KMS-11 (cell line): ENCODE data around the gene MAT1A.

Experiments used
- H2AFZ ChIP-seq: fragments of 200-600 bp; sonication (generic); 2 replicates; pipeline ENCODE4 v1.6.1; 2016; ENCODE audit warnings: antibody characterized with exemption, mixed run types, low read depth
- H3K27ac ChIP-seq: fragments of 200-600 bp; sonication (generic); 2 replicates; pipeline ENCODE4 v1.6.1; 2016; ENCODE audit warnings: mild to moderate bottlenecking, mixed run types
- H3K27me3 ChIP-seq: fragments of 200-600 bp; sonication (generic); 2 replicates; pipeline ENCODE4 v1.6.1; 2017; ENCODE audit warnings: mild to moderate bottlenecking, low read depth, mixed run types, moderate library complexity; ENCODE audit not compliant: insufficient read depth
- H3K36me3 ChIP-seq: fragments of 200-600 bp; sonication (generic); 2 replicates; pipeline ENCODE4 v1.6.1; 2017; ENCODE audit warnings: mild to moderate bottlenecking, mixed run types; ENCODE audit not compliant: insufficient read depth
- H3K4me1 ChIP-seq: fragments of 200-600 bp; sonication (generic); 2 replicates; pipeline ENCODE4 v1.6.1; 2016; ENCODE audit warnings: mild to moderate bottlenecking, low read depth, mixed run types; ENCODE audit not compliant: poor library complexity, severe bottlenecking
- H3K4me2 ChIP-seq: fragments of 200-600 bp; sonication (generic); 2 replicates; pipeline ENCODE4 v1.7.0; 2016; ENCODE audit warnings: mild to moderate bottlenecking, mixed run types
- H3K4me3 ChIP-seq: fragments of 200-600 bp; sonication (generic); IDR thresholded peaks from 2 replicates; pipeline ENCODE4 v1.6.1; 2017; ENCODE audit warnings: low read depth, low read length, mixed read lengths; ENCODE audit not compliant: insufficient read depth
- H3K79me2 ChIP-seq: fragments of 200-600 bp; sonication (generic); 2 replicates; pipeline ENCODE4 v1.6.1; 2016; ENCODE audit warnings: low read depth, mixed run types; ENCODE audit not compliant: insufficient read depth
- H3K9ac ChIP-seq: fragments of 200-600 bp; sonication (generic); 2 replicates; pipeline ENCODE4 v1.6.1; 2016; ENCODE audit warnings: mild to moderate bottlenecking, mixed run types
- H4K20me1 ChIP-seq: fragments of 200-600 bp; sonication (generic); 2 replicates; pipeline ENCODE4 v1.6.1; 2016; ENCODE audit warnings: mild to moderate bottlenecking, mixed run types; ENCODE audit not compliant: insufficient read depth
- CTCF ChIP-seq: fragments of 200-600 bp; sonication (generic); conservative IDR thresholded peaks from 2 replicates; pipeline ENCODE4 v1.6.1; 2017; ENCODE audit warnings: low read depth, mild to moderate bottlenecking, antibody characterized with exemption, low read length, moderate library complexity, mixed read lengths

Gene MAT1A

GRCh38 chr10:80278480-80278879 lies 11.0 kb downstream of the MAT1A start:
- TF ChIP-seq CTCF, result no peak
- Histone ChIP-seq H2AFZ (no peak overlapping the region), H3K4me2 (no peak overlapping the region), H3K27ac (no peak overlapping the region), H3K9ac (no peak overlapping the region), H3K79me2 (no peaks in the 10 kb centered on the region), H3K27me3 (no peaks in the 10 kb centered on the region), H3K4me3 (no peak overlapping the region), H3K4me1 (no peaks in the 10 kb centered on the region), H3K36me3 (no peaks in the 10 kb centered on the region), H4K20me1 (no peaks in the 10 kb centered on the region)

- Histone ChIP-seq H3K4me1 (no peaks in the 10 kb centered on the region), H3K36me3 (no peaks in the 10 kb centered on the region), H2AFZ (no peak overlapping the region), H3K27me3 (no peaks in the 10 kb centered on the region), H3K9ac (no peak overlapping the region), H3K27ac (no peak overlapping the region), H3K4me2 (no peak overlapping the region), H4K20me1 (no peaks in the 10 kb centered on the region), H3K79me2 (no peaks in the 10 kb centered on the region), H3K4me3 (no peak overlapping the region)
- TF ChIP-seq CTCF, result no peak
These were observed 11.7 kb downstream of the MAT1A start for GRCh38 chr10:80277567-80278250.

GRCh38 chr10:80277016-80277415 lies 12.4 kb downstream of the MAT1A start:
- Histone ChIP-seq H3K27ac (no peak overlapping the region), H4K20me1 (no peaks in the 10 kb centered on the region), H3K4me3 (no peak overlapping the region), H3K4me2 (no peak overlapping the region), H3K36me3 (no peaks in the 10 kb centered on the region), H3K79me2 (no peaks in the 10 kb centered on the region), H3K4me1 (no peaks in the 10 kb centered on the region), H3K27me3 (no peaks in the 10 kb centered on the region), H3K9ac (no peak overlapping the region), H2AFZ (no peak overlapping the region)
- TF ChIP-seq CTCF, result no peak

GRCh38 chr10:80276335-80276734 lies 13.1 kb downstream of the MAT1A start:
- Histone ChIP-seq H4K20me1 (no peaks in the 10 kb centered on the region), H3K36me3 (no peaks in the 10 kb centered on the region), H3K27me3 (no peaks in the 10 kb centered on the region), H3K9ac (no peak overlapping the region), H3K79me2 (no peaks in the 10 kb centered on the region), H2AFZ (no peak overlapping the region), H3K4me3 (no peak overlapping the region), H3K4me2 (no peak overlapping the region), H3K4me1 (no peaks in the 10 kb centered on the region), H3K27ac (no peak overlapping the region)
- TF ChIP-seq CTCF, result no peak
